Mononuclear cell (primary cell): ENCODE results near the gene PJA2. TPM values are rescaled to one million over a fixed set of nuclear protein-coding genes. Genes with fewer than 3 reads are reported as not detected.
A peak's percentile ranks its signal among the peaks of the same experiment; 100 is the strongest.
"Not testable (repeated sequence)": the region's sequence is repeated elsewhere in the genome, so short reads cannot be mapped to it uniquely, and the experiment has no call there.

ENCODE experiments used
- H3K27me3 ChIP-seq: 2 replicates; pipeline ENCODE4 v1.6.0; 2011; ENCODE audit warnings: low read length, control low read depth; ENCODE audit not compliant: insufficient read depth
- H3K4me1 ChIP-seq: 2 replicates; pipeline ENCODE4 v1.5.1; 2011; ENCODE audit warnings: mild to moderate bottlenecking, low read length, control low read depth; ENCODE audit not compliant: insufficient read depth
- H3K4me3 ChIP-seq: 2 replicates; pipeline ENCODE4 v1.5.1; 2011; ENCODE audit warnings: mild to moderate bottlenecking, low read length, moderate library complexity
- H3K9me3 ChIP-seq: 2 replicates; pipeline ENCODE4 v1.5.1; 2011; ENCODE audit warnings: low read depth, mild to moderate bottlenecking, control low read depth, low read length
- total RNA-seq: library from RNA; depleted of rRNA; stranded (reverse); fragments of >200 nt; gene quantifications from one replicate; pipeline ENCODE4 v1.2.3, GENCODE V29; 2012

The PJA2 gene
- total RNA-seq, 1 donor = 162 TPM

DNA sequence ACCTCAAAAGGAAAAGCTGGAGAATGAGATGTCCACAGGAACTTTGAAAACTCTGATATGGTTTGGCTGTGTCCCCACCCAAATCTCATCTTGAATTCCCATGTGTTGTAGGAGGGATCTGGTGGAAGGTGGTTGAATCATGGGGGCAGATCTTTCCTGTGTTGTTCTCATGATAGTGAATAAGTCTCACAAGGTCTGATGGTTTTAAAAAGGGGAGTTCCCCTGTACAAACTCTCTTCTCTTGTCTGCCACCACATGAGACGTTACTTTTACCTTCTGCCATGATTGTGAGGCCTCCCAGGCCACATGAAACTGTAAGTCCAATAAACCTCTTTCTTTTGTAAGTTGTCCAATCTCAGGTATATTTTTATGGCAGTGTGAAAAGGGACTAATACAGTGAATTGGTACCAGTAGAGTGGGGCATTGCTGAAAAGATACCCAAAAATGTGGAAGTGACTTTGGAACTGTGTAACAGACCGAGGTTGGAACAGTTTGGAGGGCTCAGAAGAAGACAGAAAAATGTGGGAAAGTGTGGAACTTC is 4.2 kb upstream of the PJA2 start:
- H3K4me3 ChIP-seq, H3K4me1 ChIP-seq, H3K27me3 ChIP-seq, H3K9me3 ChIP-seq: not testable (repeated sequence)

DNA sequence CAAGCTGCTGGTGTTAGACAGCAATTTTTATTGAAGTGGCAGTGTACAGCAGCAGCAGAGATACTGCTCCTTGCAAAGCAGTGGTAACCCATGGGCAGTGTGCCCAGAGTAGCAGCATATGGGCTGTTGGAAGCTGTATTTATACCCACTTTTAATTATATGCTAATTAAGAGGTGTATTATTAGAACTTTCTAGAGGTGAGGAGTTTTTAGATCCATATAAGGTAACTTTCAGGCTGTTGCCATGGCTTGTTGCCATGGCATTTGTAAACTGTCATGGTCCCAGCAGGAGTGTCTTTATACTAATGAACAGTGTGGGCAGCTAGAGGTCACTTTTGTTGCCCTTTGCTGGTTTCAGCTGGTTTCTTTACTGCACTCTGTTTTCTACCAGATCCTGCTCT is 3.7 kb upstream of the PJA2 start:
- H3K4me3 ChIP-seq = no peak overlapping the region
- no peaks in the 10 kb centered on the region for H3K9me3 ChIP-seq
- H3K27me3 ChIP-seq = no peaks in the 10 kb centered on the region
- H3K4me1 ChIP-seq = peaks cover 5% of the 10 kb centered on the region

DNA sequence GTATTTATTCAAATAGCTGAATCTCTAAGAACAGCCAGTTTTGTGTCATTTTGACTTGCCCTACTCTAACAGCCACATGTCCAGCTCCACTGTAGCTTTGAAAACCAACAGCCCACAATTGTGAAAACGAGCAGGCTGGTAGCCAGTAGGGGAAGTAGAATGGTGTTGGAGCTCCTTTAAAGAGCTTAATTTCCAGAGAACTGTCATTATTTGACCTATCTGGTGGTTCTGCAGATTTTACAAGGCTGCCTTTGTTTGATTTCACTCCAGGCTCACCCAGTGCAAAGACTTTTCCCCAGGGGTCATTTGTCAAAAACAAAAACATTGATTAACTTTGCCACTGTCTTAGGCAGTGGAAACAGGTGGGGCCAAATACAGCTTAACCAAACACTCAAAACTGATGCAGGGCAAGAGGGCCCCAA is 3.2 kb upstream of the PJA2 start:
- no peaks in the 10 kb centered on the region for H3K9me3 ChIP-seq
- H3K4me3 ChIP-seq = no peak overlapping the region
- peaks cover 5% of the 10 kb centered on the region for H3K4me1 ChIP-seq
- H3K27me3 ChIP-seq = no peaks in the 10 kb centered on the region

DNA sequence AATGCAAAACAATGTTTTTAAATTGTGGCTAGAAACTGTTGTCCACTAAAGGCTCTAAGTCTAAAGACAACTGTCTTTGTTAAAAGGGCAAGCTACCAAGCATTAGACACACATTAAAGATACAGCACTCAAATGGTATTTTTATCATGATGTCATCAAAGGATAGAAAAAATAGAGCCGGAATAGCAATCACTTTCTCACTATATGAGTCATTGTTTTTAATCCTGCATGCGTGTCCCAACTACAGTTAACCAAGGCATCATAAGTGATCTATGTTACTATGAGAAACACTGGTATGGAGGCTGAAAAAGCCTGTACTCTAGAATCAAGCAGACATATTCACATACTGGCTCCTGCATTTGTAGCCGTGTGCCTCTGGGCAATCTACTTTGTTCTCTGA is 1.9 kb upstream of the PJA2 start:
- Histone ChIP-seq H3K4me1 (peaks cover 5% of the 10 kb centered on the region), H3K4me3 (no peak overlapping the region), H3K27me3 (no peaks in the 10 kb centered on the region), H3K9me3 (no peaks in the 10 kb centered on the region)

DNA sequence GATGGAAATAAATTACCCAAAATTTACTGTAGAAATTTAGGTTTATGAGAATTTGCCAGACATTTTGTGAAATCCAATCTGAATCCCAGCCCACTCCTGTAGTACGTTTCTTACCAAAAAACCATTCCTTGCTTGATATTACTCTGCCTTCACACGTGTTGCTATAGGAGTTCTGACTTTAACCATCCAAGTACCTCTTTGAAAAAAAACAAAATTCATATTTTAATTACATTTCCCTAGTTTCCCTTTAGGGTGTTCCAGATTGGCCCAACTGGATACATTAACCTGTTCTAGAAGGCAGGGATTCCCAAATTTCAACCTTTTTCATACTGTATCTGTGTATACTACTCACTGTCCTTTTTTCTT is 1.4 kb upstream of the PJA2 start:
- H3K4me1 ChIP-seq = peaks cover 5% of the 10 kb centered on the region
- no peaks in the 10 kb centered on the region for H3K9me3 ChIP-seq
- H3K4me3 ChIP-seq = peak overlapping the region; percentile 86
- no peaks in the 10 kb centered on the region for H3K27me3 ChIP-seq

DNA sequence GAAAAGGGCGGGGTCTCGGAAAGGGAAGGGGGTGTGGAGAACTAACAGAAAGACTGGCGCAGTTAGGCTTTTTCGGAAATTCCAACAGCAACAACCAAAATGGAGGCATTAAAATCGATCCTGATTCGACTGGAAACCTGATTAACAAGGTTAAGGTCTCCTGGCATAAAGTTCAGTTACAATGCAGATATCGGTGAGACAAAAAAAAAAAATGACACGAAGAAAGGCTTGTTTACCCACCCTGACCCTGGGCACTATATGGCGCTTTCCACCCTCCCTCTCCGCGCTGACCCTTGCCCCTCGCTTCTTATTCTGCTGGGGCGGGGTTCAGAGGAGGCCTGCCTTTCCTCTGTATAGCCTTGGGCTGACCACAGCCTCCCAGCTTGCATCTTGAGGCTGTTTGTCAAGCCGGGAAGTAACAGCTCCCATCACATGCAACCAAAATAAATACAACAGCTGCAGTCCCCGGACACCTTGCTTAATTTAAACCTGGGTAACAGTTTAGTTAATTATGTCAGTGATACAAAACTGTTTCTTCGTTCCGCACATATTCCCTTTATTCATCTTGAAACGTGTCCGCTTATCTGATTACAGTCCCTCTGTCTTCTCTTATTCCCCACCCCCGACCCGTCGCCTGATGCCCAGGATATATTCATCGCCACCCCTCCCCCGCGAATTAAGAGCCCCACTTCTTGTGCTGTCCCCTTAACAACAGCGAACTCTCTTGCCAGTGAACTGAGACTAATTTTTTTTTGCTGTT is 795 bp upstream of the PJA2 start:
- Histone ChIP-seq H3K4me3 (peak overlapping the region; percentile 86), H3K27me3 (no peaks in the 10 kb centered on the region), H3K9me3 (no peaks in the 10 kb centered on the region), H3K4me1 (peaks cover 5% of the 10 kb centered on the region)

DNA sequence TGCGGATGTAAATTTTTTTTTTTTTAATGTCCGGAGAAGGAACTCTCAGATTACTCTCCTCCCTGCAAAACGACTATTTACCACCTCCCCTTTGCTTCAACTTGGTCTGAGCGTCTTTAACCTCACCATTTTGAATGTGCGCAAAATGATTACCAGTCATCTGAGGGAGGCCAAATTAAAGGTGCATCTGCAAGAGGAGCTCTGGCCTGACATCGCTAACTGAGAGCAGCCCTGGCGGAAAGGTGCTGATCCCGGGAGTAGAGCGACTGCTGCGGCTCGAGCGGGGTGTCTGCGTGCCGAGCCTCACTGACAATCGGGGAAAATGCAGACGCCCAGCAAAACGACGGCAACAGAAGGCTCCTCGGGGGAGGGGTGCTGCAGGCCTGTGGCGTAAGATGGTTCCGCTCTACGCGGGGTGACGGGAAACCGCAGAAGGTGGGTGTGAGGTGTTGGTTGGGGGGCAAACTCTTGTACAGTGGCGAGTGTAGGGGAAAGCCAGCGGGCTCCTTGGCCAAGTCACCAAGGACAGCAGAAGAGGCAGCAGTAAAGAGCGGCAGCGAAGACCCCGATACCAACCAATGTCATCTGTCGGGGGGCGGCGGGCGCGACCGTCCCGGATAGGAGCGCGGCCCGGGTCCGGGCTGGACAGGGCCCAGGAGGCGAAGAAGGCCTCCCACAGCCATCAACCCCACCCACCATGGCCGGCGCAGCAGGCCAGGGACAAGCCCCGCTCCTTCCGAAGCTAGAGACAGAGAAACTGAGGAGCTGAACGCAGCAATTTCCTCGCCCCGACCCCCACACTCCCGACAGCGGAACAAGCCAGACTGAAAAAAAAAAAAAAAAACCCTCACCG is 557 bp downstream of the PJA2 start:
- Histone ChIP-seq H3K27me3 (no peaks in the 10 kb centered on the region), H3K4me1 (peaks cover 5% of the 10 kb centered on the region)

DNA sequence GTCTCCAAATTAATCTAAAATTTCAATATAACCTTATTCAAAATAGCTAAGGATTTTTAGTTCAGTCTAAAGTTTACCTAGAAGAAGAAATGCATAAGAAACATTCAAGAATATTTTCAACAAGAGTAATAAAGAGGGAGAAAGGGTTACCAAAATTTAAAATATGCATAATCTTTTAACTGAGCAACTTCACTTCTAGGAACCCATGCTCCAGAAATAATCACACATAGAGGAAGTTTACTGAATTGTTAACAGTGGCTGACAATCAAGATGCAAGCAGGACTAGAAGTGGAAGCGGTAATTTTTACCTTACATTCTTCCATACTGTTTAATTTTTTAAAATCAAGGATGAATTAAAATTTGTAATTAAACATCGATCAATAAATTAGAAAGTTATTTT is 1.9 kb downstream of the PJA2 start:
- no peaks in the 10 kb centered on the region for H3K9me3 ChIP-seq
- peaks cover 5% of the 10 kb centered on the region for H3K4me1 ChIP-seq
- H3K27me3 ChIP-seq = no peaks in the 10 kb centered on the region
- no peak overlapping the region for H3K4me3 ChIP-seq

More for the DNA sequence above, 557 bp downstream of the PJA2 start:
- H3K9me3 ChIP-seq = no peaks in the 10 kb centered on the region
- H3K4me3 ChIP-seq = peak overlapping the region; percentile 86

DNA sequence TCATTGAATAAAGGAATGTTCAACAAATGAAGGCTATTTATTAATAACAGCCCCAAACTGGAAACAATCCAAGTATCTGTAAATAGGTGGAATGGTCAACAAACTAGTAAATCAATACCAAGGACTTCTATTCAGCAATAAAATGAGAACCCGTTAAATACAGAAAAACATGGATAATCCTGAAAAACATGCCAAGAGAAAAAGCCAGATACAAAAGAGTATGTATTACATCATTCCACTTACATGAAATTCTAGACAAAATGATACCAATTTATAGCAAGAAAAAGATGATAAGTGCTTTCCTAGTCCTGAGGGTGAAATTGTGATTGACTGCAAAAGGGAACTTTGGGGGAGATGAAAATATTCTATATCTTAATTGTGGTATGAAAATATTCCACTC is 3.1 kb downstream of the PJA2 start:
- Histone ChIP-seq H3K4me1 (peaks cover 5% of the 10 kb centered on the region), H3K4me3 (no peak overlapping the region), H3K27me3 (no peaks in the 10 kb centered on the region), H3K9me3 (no peaks in the 10 kb centered on the region)

DNA sequence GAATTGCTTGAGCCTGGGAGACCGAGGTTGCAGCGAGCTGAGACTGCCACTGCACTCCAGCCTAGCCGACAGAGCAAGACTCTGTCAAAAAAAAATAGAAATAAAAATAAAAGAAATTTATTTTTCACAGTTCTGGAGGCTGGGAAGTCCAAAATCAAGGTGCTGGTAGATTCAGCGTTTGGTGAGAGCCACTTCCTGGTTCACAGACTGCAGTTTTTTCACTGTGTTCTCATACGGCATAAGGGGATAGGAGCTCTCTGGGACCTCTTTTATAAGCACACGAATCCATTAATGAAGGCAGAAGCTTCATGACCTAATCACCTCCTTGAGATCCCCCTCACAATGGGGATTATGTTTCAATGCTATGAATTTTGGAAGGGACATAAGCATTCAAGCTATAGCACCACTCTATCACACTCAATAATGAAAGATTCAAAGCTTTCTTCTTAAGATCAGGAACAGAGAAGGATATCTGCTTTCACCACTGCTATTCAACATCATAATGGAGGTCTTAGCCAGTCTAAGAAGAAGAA is 5.3 kb downstream of the PJA2 start:
- Histone ChIP-seq H3K9me3 (no peaks in the 10 kb centered on the region), H3K4me1 (peaks cover 12% of the 10 kb centered on the region), H3K4me3 (no peak overlapping the region), H3K27me3 (no peaks in the 10 kb centered on the region)

DNA sequence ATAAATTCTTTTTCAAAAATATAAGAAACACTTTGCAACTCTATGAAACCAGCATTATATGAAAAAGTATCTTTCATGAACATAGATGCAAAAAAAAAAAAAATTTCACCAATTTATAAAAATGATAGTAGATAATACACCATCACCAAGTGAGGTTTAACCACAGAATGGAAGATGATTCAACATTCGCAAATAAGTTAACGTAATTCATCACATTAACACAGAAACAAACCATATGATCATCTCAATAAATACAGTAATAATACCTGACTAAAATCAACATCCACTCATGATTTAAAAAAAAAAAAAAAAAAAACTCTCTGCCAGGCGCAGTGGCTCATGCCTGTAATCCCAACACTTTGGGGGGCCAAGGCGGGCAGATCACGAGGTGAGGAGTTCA is 6.3 kb downstream of the PJA2 start:
- Histone ChIP-seq H3K27me3 (no peaks in the 10 kb centered on the region), H3K4me1 (peaks cover 21% of the 10 kb centered on the region), H3K9me3 (no peaks in the 10 kb centered on the region), H3K4me3 (no peak overlapping the region)

DNA sequence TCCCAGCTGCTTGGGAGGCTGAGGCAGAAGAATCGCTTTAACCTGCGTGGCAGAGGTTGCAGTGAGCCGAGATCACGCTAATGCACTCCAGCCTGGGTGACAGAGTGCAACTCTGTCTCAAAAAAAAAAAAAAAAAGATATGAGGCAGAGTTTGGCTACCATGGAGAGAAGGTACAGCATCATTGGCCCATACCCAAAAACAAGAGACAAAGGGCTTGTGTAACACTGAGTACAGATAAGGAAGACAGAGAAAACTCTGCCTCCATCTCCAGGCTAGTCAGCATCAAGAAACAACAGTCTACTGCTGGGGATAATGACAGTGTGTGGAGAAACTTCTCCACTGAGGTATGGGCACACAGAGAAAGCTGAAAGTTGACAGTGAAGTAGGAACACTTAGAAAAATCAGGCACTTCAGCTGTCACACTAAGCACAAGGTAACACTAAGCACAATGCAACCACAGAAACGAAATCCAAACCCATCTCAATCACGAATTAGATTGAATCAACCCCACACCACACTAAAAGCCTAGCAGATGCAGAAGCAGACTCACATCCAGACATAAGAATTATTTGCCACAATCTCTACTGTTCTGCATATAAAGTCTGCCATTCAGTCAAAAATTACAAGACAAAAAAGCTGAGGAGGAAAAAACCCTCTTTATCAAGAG is 10.5 kb downstream of the PJA2 start:
- peaks cover 41% of the 10 kb centered on the region for H3K4me1 ChIP-seq

DNA sequence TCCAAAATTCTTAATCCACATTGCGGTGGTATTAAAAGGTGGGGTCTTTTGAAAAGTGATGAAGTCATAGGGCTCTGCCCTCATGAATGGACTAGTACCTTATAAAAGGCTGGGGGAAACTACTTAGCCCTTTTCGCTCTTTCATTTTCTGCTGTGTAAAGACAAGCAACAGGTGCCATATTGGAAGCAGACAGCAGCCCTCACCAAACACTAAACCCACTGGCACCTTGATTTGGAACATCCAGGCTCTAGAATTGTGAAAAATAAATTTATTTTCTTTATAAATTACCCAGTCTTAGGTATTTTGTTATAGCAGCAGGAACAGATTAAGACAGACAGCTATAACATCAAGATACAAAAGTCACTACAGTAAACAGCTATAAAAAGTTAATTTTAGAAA is 12.8 kb downstream of the PJA2 start:
- Histone ChIP-seq H3K9me3 (no peaks in the 10 kb centered on the region), H3K4me1 (peaks cover 48% of the 10 kb centered on the region), H3K4me3 (no peak overlapping the region), H3K27me3 (no peaks in the 10 kb centered on the region)

More for the DNA sequence above, 10.5 kb downstream of the PJA2 start:
- Histone ChIP-seq H3K27me3 (no peaks in the 10 kb centered on the region), H3K4me3 (no peak overlapping the region), H3K9me3 (no peaks in the 10 kb centered on the region)

DNA sequence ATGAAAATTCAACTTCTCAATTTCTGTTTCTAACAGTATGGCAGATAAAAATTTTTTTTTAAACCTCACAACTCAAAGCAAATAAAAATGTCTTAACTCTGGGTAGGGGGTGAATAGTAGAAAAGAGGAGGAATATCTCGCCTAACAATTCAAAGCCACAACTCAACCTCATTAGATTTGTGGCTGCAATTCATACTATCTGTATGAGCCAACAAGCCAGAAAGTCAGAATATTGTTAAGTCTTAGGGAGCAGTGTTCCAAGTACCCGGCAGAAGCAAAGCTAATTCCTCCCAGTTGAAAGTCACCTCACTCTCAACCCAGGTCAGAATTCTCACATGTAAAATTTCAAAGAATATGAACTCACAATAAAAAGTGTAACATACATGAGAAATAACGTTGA is 15.0 kb downstream of the PJA2 start:
- Histone ChIP-seq H3K4me3 (no peak overlapping the region), H3K9me3 (no peaks in the 10 kb centered on the region), H3K4me1 (peaks cover 38% of the 10 kb centered on the region), H3K27me3 (no peaks in the 10 kb centered on the region)

DNA sequence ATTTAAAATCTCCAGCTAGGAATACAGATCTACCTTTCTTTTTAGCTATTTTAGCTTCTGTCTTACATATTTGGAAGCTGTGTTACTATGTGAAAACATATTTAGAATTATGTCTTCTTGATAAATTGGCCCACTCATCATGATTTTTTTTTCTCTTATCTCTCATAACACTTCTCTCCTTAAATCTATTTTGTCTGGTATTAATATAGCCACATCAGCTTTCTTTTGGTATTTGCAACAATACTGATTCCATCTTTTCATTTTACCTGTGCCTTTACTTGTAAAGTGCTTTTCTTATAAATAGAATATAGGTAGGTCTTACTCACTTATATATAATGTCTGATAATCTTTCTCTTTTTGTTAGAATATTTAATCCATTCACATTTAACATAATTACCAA is 19.6 kb downstream of the PJA2 start:
- no peaks in the 10 kb centered on the region for H3K27me3 ChIP-seq
- H3K4me3 ChIP-seq = no peak overlapping the region
- H3K9me3 ChIP-seq = no peaks in the 10 kb centered on the region
- H3K4me1 ChIP-seq = peaks cover 17% of the 10 kb centered on the region
